ENCODE data around the gene MEG3. TPM values are rescaled to one million over a fixed set of nuclear protein-coding genes. Genes with fewer than 3 reads are reported as not detected.

The MEG3 gene
- total RNA-seq, 1 experiment from 2014 or later, result 338 TPM

DNA sequence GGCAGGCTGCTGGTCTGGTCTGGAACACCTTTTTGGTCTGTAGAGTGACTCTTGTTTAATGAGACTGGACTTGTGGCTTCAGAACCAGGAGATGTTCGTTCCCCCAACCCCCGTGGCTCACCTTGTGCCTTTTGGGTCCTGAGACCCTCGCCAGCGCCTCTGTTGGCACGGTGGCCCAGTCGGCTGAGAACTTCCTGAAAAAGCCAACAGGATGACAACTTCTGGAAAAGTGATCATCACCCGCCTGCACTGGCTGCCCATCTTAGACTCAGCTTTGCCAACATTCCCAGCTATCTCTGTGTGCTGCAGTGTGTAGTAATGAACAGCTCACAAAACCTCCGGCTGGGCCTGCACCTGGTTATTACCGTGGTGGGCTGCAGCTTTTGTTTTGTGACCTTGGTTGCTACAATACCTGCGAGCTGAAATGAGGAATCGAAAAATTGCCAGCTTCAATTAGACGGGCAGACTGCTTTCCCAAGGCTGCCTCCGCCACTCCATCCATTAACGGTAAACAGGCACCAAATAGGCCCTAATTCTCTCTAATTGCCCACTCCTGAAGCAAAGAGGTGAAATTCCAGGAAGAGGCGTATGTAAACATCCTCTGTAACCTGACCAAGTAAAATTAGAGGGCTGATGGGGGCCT, 16.0 kb downstream of the MEG3 start:
- no peak for DNase-seq (ENCODE audit: low spot score)
- H3K9me3 Mint-ChIP-seq, result no peaks in the 10 kb centered on the region
- peaks cover 18% of the 10 kb centered on the region for H3K36me3 Mint-ChIP-seq
- ATAC-seq, result no peak
- H3K27ac Mint-ChIP-seq, result no peak overlapping the region
- TF ChIP-seq FOXP4 (CRISPR knock-in tag; IDR thresholded peaks at IDR 0.05), result no peak
- TF ChIP-seq ZNF396 (CRISPR knock-in tag; IDR thresholded peaks at IDR 0.05; ENCODE audit: borderline replicate concordance), result no peak
- TF ChIP-seq NR1H2 (CRISPR knock-in tag; IDR thresholded peaks at IDR 0.05), result no peak
- no peak for TF ChIP-seq HMGXB4 (CRISPR knock-in tag; IDR thresholded peaks at IDR 0.05)
- TF ChIP-seq HMGA2 (CRISPR knock-in tag; IDR thresholded peaks at IDR 0.05), result no peak
- TF ChIP-seq ZNF232 (CRISPR knock-in tag; IDR thresholded peaks at IDR 0.05), result no peak
- TF ChIP-seq OVOL2 (CRISPR knock-in tag; IDR thresholded peaks at IDR 0.05; ENCODE audit: borderline replicate concordance), result no peak
- no peak for TF ChIP-seq CREB1 (CRISPR knock-in tag; IDR thresholded peaks at IDR 0.05)
- TF ChIP-seq, protein P1, sequence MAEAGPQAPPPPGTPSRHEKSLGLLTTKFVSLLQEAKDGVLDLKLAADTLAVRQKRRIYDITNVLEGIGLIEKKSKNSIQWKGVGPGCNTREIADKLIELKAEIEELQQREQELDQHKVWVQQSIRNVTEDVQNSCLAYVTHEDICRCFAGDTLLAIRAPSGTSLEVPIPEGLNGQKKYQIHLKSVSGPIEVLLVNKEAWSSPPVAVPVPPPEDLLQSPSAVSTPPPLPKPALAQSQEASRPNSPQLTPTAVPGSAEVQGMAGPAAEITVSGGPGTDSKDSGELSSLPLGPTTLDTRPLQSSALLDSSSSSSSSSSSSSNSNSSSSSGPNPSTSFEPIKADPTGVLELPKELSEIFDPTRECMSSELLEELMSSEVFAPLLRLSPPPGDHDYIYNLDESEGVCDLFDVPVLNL (CRISPR knock-in tag; IDR thresholded peaks at IDR 0.05; ENCODE audit: borderline replicate concordance, low read depth), result no peak
- TF ChIP-seq ARID4B (CRISPR knock-in tag; IDR thresholded peaks at IDR 0.05; ENCODE audit: borderline replicate concordance), result no peak
- no peak for TF ChIP-seq SP1 (CRISPR knock-in tag; conservative IDR thresholded peaks at IDR 0.05)
- TF ChIP-seq FOXJ3 (CRISPR knock-in tag; IDR thresholded peaks at IDR 0.05; ENCODE audit: borderline replicate concordance), result no peak
- TF ChIP-seq, protein P2, sequence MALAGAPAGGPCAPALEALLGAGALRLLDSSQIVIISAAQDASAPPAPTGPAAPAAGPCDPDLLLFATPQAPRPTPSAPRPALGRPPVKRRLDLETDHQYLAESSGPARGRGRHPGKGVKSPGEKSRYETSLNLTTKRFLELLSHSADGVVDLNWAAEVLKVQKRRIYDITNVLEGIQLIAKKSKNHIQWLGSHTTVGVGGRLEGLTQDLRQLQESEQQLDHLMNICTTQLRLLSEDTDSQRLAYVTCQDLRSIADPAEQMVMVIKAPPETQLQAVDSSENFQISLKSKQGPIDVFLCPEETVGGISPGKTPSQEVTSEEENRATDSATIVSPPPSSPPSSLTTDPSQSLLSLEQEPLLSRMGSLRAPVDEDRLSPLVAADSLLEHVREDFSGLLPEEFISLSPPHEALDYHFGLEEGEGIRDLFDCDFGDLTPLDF (CRISPR knock-in tag; IDR thresholded peaks at IDR 0.05), result no peak
- H3K27me3 Mint-ChIP-seq (ENCODE audit: low read depth), result 0 out of 2 replicates have a peak, but pooled peaks cover 5% of the 10 kb centered on the region
- H3K4me3 Mint-ChIP-seq, result no peak overlapping the region
- POLR2A ChIA-PET, result no interaction called here
- CTCF ChIA-PET, result interaction anchor here (1.1 to 1.8 kb wide), 3 partner anchors 9 to 189 kb away, joined by 3 to 12 read pairs (median 5); no protein-coding TSS in a partner anchor
- H3K4me1 Mint-ChIP-seq, result peaks cover 39% of the 10 kb centered on the region

GRCh38 chr14:100842799-100843198, 16.9 kb downstream of the MEG3 start:
- H3K4me3 Mint-ChIP-seq, result no peak overlapping the region
- ChIA-PET CTCF (interaction anchor here (1.4 to 1.8 kb wide), 2 partner anchors 8 to 133 kb away, joined by 5 to 12 read pairs; no protein-coding TSS in a partner anchor), POLR2A (no interaction called here)
- peaks cover 15% of the 10 kb centered on the region for H3K36me3 Mint-ChIP-seq
- 0 out of 2 replicates have a peak, but pooled peaks cover 5% of the 10 kb centered on the region for H3K27me3 Mint-ChIP-seq (ENCODE audit: low read depth)
- H3K27ac Mint-ChIP-seq, result no peak overlapping the region
- ATAC-seq (no peak), DNase-seq (ENCODE audit: low spot score) (no peak)
- peaks cover 37% of the 10 kb centered on the region for H3K4me1 Mint-ChIP-seq
- no peaks in the 10 kb centered on the region for H3K9me3 Mint-ChIP-seq
- TF ChIP-seq TP53 (CRISPR knock-in tag; IDR thresholded peaks at IDR 0.05) (no peak), ESRRA (CRISPR knock-in tag; IDR thresholded peaks at IDR 0.05; ENCODE audit: borderline replicate concordance) (no peak), GTF2I (CRISPR knock-in tag; conservative IDR thresholded peaks at IDR 0.05) (no peak), ELF4 (CRISPR knock-in tag; IDR thresholded peaks at IDR 0.05; ENCODE audit: low read depth) (no peak), PRRX2 (CRISPR knock-in tag; IDR thresholded peaks at IDR 0.05) (no peak), ZNF671 (CRISPR knock-in tag; IDR thresholded peaks at IDR 0.05) (no peak), NR3C1 (CRISPR knock-in tag; conservative IDR thresholded peaks at IDR 0.05; ENCODE audit: low read depth) (no peak), TEAD4 (CRISPR knock-in tag; IDR thresholded peaks at IDR 0.05) (no peak)
- TF ChIP-seq, protein P3, sequence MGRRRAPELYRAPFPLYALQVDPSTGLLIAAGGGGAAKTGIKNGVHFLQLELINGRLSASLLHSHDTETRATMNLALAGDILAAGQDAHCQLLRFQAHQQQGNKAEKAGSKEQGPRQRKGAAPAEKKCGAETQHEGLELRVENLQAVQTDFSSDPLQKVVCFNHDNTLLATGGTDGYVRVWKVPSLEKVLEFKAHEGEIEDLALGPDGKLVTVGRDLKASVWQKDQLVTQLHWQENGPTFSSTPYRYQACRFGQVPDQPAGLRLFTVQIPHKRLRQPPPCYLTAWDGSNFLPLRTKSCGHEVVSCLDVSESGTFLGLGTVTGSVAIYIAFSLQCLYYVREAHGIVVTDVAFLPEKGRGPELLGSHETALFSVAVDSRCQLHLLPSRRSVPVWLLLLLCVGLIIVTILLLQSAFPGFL (CRISPR knock-in tag; IDR thresholded peaks at IDR 0.05; ENCODE audit: borderline replicate concordance), result no peak
